ENCODE measurements around the gene HDAC4.
A peak's percentile ranks its signal among the peaks of the same experiment; 100 is the strongest.

HDAC4 gene

GRCh38 chr2:239145106-239145505, 255.7 kb downstream of the HDAC4 start:
- no peak for DNase-seq

- DNase-seq, result no peak
Observed at GRCh38 chr2:239144713-239144999, 256.2 kb downstream of the HDAC4 start.

GRCh38 chr2:239143858-239144712, 256.7 kb downstream of the HDAC4 start:
- DNase-seq, result peak; percentile 24 to 27

GRCh38 chr2:239142806-239143205, 258.0 kb downstream of the HDAC4 start:
- DNase-seq, result no peak

DNA sequence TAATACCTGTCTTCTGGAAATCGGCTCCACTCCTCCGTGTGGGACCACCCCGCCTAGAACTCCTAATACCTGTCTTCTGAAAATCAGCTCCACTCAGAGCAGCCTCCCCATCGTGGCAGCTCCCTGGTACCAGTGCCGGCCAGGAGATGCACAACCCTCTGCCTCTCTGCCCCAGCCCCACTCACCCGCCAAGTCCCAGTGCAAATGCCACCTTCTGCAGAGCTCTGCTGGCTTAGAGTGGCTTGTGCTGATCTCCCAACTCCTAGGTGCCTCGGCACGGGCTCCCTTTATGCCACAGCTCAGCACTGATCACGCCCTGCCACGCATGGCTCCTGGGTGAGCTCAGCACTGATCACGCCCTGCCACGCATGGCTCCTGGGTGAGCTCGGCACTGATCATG, 258.5 kb downstream of the HDAC4 start:
- no peak for DNase-seq

DNA sequence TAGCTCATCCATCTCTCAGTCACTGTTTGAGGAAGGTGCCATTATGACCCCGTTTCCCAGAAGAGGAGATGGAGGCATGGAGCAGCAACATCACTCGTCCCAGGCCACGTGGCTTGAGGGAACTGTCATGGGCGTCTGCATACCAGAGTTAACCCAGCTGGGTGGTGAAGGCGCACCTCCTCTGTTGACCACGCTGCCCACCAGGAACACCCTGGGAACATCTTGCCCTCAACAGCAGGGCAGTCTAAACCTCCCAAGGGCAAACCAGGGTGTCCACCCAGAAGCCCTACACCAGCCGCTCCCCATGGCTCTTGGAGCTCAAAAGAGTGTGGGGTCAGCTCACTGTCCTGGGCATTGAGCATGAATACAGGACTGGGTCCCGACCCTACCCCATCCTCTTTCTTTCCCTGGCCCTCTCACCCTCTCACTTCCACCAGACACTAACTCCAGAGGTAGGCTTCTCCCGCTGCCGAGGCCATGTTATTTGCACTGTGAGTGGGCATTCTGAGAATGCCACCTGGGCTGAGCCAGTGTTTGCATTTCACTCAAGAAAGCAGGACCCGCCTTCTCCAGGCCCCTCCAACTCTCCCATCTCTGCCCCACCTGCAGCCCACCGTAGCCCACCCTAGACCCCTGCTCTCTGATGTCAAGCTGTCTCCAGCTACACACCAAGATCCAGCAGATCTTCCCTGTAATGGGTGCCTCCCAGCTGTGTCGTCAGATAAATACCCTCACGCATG, 259.6 kb downstream of the HDAC4 start:
- no peak for DNase-seq

DNA sequence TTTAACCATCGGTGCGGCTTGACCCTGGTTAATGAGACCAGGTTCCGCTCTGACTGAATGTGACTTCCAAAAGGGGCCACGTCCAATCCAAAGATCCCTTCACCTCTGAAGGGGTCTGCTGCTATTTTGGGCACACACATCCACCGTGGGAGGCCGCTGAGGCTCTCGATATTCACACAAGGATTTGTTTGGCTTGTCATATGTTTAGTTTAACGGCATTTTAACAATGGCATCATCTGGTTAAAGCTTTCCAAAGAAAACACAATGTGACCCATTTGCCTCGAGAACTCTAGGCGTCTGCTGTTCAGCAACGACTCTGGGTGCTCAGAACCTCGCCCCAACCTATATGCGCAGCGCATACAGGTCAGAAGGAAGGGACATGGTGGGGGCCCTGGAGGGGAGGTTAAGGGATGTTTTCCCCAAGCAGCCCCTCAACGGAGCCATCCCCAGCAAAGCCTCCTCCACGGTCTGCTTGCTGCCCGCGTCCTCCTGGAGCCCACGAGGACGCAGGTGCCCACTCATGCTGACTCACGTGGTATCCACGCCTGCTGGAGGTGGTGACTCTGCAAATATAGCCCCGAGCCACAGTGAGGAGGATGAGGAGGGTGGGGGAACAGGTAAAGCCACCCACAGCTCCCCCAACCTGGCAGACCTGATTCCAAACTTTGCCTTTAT, 260.3 kb downstream of the HDAC4 start:
- DNase-seq, result no peak

- DNase-seq, result no peak
Observed at GRCh38 chr2:239139566-239139965, 261.3 kb downstream of the HDAC4 start.

DNA sequence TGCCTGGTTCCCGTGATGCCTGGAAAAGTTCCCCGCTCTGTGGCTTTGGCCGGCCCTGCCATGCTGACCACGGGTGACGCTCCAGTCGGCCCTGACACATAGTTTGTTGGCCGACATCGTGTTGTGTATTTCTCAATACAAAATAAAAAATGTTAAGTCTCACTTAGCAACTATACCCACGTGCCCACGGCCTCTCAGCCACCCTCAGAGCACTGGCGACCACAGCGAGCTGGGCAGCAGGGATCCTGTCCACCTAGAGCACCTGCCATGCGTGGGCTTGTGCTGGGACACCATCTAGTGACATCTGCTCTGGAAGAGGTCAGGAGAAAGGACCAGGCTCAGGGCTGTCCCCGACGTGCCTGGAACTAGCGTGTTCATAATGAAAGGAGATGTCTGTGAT, 261.7 kb downstream of the HDAC4 start:
- DNase-seq, result no peak

DNA sequence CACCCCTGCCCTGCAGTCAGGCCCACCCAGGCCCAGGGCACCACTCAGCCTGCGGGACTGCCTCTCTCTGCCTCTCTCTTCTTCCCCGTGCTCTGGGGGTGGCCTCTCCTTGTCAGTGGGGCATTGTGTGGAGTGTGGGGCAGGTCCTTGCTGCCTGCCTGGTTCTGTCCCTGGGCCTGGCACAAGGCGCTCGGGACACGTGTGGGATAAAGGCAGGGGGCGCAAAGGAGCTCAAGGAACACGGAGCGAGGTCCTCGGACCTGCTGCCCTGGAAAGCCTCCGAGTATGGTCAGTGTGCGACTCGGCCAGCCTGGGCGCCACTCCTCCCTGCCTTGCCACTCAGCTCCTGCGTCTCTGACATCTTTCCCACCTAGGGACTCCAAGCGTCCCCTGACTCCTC, 262.2 kb downstream of the HDAC4 start:
- no peak for DNase-seq

DNA sequence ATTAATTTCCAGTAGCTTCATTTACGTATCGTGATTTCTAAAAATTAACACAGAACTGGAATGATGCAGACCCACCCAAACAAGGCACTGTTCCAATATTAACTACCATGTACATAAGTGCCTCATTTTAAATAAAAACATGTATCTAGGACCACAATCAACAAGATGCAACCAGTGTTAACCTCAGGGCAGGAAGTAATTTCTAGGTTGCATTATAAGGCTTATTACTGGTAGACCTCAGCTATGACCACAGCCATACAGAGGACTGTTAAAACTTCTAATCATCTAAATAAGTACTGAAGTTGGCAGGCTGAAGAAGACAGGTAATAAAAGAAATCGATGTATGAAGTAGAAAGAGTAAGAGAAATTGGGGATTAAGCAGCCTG, 262.9 kb downstream of the HDAC4 start:
- peak in 1 of 2 donors; percentile 7 for DNase-seq

DNA sequence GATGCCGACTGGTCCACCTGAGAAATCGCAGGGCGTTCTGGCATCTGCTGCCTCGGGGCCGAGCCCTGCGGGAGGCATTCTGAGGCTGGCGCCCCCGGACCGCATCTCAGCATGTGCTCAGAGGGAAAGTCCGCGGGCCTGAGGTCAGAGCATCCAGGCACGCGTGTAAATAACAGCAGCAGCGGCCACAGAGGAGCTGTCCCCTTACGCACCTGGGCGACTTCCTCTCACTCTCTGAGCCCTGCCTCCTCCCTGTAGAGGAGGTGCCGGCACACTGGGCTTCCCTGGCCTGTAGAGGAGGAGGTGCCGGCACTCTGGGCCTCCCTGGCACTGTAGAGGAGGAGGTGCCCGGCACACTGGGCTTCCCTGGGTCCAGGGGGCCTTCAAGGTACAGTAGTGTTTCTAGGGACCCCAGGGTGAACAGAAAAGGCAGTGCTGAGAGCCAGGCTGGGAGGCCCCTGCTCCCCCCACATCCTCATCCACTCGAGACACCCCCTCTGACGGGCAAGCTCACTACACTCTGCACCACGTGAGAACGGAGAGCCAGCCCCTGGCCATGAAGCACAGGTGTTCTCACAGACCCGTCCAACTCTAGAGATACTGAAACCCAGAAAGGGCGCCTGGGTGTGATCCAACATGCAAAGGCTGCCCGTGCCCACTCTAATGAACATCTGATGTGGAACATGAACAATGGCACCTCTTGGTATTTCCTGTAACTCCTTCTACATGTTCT, 263.5 kb downstream of the HDAC4 start:
- DNase-seq, result no peak

GRCh38 chr2:239136762-239137161, 264.1 kb downstream of the HDAC4 start:
- no peak for DNase-seq

DNA sequence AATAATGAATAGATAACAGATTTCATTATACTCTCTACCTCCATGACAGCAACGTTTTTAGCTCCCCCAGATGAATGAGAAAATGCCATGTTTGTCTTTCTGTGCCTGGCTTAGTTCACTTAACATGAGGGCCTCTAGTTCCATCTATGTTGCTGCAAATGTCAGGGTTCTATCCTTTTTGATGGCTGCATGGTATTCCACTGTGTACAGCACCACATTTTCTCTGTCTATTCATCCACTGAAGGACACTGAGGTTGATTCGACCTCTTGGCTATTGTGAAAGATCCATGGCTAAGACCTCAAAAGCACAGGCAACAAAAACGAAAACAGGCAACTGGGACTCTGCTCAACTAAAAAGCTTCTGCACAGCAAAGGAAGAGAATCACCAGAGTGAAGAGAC, 264.6 kb downstream of the HDAC4 start:
- no peak for DNase-seq

- DNase-seq, result no peak
Observed at GRCh38 chr2:239135531-239135930, 265.3 kb downstream of the HDAC4 start.

GRCh38 chr2:239133945-239134570, 266.8 kb downstream of the HDAC4 start:
- no peak for DNase-seq

DNA sequence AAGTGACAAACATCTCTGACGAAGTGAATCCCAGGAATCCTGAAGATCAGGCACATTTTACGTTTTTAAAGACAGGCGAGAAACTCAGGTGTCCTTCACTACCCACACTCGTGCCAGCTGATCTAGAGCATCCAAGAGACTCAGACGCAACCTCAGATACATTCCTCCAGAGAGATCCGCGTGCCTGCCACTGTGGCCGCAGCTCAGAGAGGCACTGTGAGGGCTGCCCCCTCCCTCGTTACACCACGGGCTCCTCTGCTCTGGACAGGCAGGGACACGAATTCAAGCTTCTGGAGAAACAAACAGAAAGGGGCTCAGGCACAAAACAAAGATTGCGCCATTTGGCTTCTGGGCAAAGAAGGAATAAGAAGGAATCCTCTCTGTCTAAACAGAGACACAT, 268.0 kb downstream of the HDAC4 start:
- DNase-seq, result no peak

DNA sequence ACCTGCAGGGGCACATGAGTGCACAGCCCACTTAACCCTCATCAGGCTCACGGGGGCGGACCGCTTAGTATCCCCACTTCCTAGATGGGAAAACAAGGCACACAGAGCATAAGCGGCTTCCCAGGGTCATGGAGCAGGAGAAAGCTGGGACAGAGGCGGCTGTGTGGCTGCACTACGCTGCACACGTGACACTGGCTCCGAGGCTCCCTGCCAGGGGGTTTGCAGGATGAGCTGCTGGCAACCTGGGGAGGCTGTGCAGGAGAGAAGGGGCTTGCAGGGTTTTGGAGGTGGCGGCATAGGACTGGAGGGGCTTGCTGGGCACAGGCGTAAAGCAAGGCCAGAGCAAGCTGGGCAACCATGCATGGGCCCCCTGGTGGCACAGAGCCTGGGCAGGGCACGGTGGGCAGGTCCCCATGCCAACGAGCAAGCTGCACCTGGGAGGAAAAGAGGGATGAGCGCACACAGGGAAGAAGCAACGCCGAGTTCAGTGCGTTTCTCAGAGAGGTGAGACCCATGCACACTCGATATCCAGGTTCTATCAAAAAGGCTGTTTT, 268.6 kb downstream of the HDAC4 start:
- no peak for DNase-seq

- DNase-seq, result no peak
Observed at GRCh38 chr2:239131521-239131920, 269.3 kb downstream of the HDAC4 start.

DNA sequence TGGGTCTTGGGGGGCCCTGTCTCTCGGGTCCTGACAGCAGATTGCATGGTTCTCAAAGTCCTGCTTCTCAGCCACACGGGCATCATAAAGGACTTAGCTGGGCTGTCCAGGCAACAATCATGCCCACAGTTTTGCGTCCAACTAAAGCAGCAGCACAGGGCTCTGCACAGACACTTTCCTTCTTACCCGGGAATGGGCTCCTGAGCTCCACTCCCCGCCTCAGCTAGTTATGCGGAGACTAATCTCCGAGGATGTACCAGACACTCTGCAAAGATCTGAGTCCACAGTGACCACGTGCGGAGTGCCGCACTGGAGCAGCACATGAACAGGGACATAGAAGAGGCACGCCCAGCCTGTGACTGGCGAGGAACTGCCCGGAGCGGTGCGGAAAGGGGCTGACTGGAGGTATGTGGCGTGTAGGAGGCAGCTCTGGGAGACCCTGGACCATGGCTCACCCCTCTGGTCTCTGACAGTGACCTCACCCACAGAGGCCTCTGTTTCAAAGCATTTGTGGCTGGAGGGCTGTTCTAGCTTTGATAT, 270.0 kb downstream of the HDAC4 start:
- DNase-seq, result no peak

DNA sequence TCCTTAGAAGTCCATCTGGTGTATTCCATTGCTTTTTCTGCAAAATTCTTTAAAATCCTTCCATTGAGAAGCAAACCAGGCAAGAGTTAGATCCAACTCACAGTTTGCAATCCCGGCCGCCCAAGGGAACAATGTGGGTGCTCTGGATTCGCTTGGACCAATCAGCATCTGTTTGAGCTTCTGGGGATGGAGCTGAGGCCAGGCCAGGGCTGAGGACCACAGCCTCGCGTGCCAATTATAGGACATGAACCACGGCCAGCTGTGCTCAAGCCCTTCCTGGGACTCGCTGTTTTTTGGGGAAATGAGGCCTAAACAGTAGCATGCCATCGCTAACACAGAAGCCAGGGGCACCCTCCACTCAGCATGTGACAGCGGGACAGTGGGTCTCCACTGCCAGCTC, 270.8 kb downstream of the HDAC4 start:
- DNase-seq, result no peak
